ENCODE data around the gene MAP3K5.
A peak's percentile ranks its signal among the peaks of the same experiment; 100 is the strongest.

- peak; percentile 30 for TF ChIP-seq POLR2AphosphoS5 (IDR thresholded peaks at IDR 0.05; ENCODE audit: insufficient read depth, low read depth, low read length)
- TF ChIP-seq, protein P1, sequence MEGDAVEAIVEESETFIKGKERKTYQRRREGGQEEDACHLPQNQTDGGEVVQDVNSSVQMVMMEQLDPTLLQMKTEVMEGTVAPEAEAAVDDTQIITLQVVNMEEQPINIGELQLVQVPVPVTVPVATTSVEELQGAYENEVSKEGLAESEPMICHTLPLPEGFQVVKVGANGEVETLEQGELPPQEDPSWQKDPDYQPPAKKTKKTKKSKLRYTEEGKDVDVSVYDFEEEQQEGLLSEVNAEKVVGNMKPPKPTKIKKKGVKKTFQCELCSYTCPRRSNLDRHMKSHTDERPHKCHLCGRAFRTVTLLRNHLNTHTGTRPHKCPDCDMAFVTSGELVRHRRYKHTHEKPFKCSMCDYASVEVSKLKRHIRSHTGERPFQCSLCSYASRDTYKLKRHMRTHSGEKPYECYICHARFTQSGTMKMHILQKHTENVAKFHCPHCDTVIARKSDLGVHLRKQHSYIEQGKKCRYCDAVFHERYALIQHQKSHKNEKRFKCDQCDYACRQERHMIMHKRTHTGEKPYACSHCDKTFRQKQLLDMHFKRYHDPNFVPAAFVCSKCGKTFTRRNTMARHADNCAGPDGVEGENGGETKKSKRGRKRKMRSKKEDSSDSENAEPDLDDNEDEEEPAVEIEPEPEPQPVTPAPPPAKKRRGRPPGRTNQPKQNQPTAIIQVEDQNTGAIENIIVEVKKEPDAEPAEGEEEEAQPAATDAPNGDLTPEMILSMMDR (IDR thresholded peaks at IDR 0.05; ENCODE audit: extremely low read depth in 1 of 2, insufficient read depth in 1 of 2, low read depth in 1 of 2, low read length in 2 of 2), result peak; percentile 85 to 88
Observed at GRCh38 chr6:136643850-136644596, 148.3 kb downstream of the MAP3K5 start.

All from endothelial cell of umbilical vein (primary cell).